CD4-positive, alpha-beta T cell (primary cell): ENCODE results near the gene HRH3. TPM values are rescaled to one million over a fixed set of nuclear protein-coding genes. Genes with fewer than 3 reads are reported as not detected.

Source experiments
- ATAC-seq: fragments of 200-7000 bp; cut with Tn5 transposase; one replicate; pipeline ENCODE4 v1.10.0; 2022; ENCODE audit warnings: mild to moderate bottlenecking; ENCODE audit not compliant: poor library complexity
- CTCF ChIA-PET: fragments of 350-600 bp; sonication (Branson Sonifier 250); formaldehyde crosslinking; loops from one replicate; lab custom pipeline; 2021; ENCODE audit warnings: antibody characterized with exemption, inconsistent platforms; lab: Charles Lee
- POLR2A ChIA-PET: fragments of 350-600 bp; sonication (Branson Sonifier 250); formaldehyde crosslinking; loops from one replicate; lab custom pipeline; 2021; ENCODE audit warnings: antibody characterized with exemption, inconsistent platforms; lab: Charles Lee
- DNase-seq, 14 experiments: peaks; one replicate each; pipeline ENCODE4 v3.0.0-alpha.2; 2013 to 2020; ENCODE audit warnings: mixed read lengths in 2 of 14
- H3K27ac ChIP-seq, 2 donors: one replicate each; pipeline versions ENCODE4 v1.5.1 to v1.7.0; 2013; ENCODE audit warnings: low read length in 2 of 2, low read depth in 1 of 2, mild to moderate bottlenecking in 1 of 2
- H3K27me3 ChIP-seq, 2 experiments: 1 replicate in 1 of 2; 2 replicates in 1 of 2; pipeline versions ENCODE4 v1.6.1 to v1.7.0; 2013; ENCODE audit warnings: low read length in 2 of 2, control low read depth in 1 of 2, mild to moderate bottlenecking in 1 of 2, moderate library complexity in 1 of 2; ENCODE audit not compliant: insufficient read depth in 2 of 2, control insufficient read depth in 1 of 2
- H3K36me3 ChIP-seq: one replicate; pipeline ENCODE4 v1.6.1; 2013; ENCODE audit warnings: low read length, control low read depth; ENCODE audit not compliant: insufficient read depth
- H3K4me1 ChIP-seq: one replicate; pipeline ENCODE4 v1.6.1; 2013; ENCODE audit warnings: low read length, control low read depth; ENCODE audit not compliant: insufficient read depth
- H3K4me3 ChIP-seq: one replicate; pipeline ENCODE4 v1.5.1; 2013; ENCODE audit warnings: mild to moderate bottlenecking, low read length, moderate library complexity
- H3K9me3 ChIP-seq, 2 experiments: 1 replicate in 1 of 2; 2 replicates in 1 of 2; pipeline versions ENCODE4 v1.6.1 to v1.7.0; 2013; ENCODE audit warnings: low read length in 2 of 2, mild to moderate bottlenecking in 2 of 2, control low read depth in 1 of 2, moderate library complexity in 1 of 2; ENCODE audit not compliant: control insufficient read depth in 1 of 2, insufficient read depth in 1 of 2
- H3K27ac Mint-ChIP-seq: one replicate; pipeline ENCODE4 v1.8.0; 2020; ENCODE audit warnings: mixed read lengths
- H3K27me3 Mint-ChIP-seq: one replicate; pipeline ENCODE4 v1.8.0; 2021; ENCODE audit warnings: mixed read lengths
- H3K36me3 Mint-ChIP-seq: one replicate; pipeline ENCODE4 v1.8.0; 2021; ENCODE audit warnings: low read depth, mixed read lengths
- H3K4me1 Mint-ChIP-seq: one replicate; pipeline ENCODE4 v1.8.0; 2021; ENCODE audit warnings: low read depth, mixed read lengths
- H3K4me3 Mint-ChIP-seq: one replicate; pipeline ENCODE4 v1.8.0; 2020; ENCODE audit warnings: mild to moderate bottlenecking, mixed read lengths
- H3K9me3 Mint-ChIP-seq: one replicate; pipeline ENCODE4 v1.8.0; 2020; ENCODE audit warnings: mixed read lengths
- CTCF ChIP-seq: fragments of 200-600 bp; IDR thresholded peaks from one replicate; pipeline ENCODE4 v1.8.0; 2022; ENCODE audit warnings: antibody characterized with exemption, mild to moderate bottlenecking
- intact Hi-C, 2 experiments: fragments of 100-400 bp; cut with DNase I in 1 of 2; cut with micrococcal nuclease in 1 of 2; formaldehyde crosslinking; loops; one replicate each; pipeline versions ENCODE4 v1.15.1 to v1.9.0; 2023 to 2025; cut with DNase I, micrococcal nuclease
- total RNA-seq, 174 experiments: library from RNA in 2 of 174; stranded (reverse) in 2 of 174; gene quantifications; one replicate each; pipeline ENCODE4 v1.2.3 and lab custom pipeline; 2021 to 2026

The HRH3 gene
- total RNA-seq, 2 experiments from 2014 or later = not detected

GRCh38 chr20:62215991-62216635 lies 4.0 kb downstream of the HRH3 start:
- Mint-ChIP-seq H3K36me3 (no peaks in the 10 kb centered on the region), H3K9me3 (no peaks in the 10 kb centered on the region), H3K27me3 (peaks cover 36% of the 10 kb centered on the region), H3K4me1 (no peaks in the 10 kb centered on the region), H3K27ac (no peak overlapping the region), H3K4me3 (no peak overlapping the region)
- POLR2A ChIA-PET = no interaction called here
- TF ChIP-seq CTCF = no peak
- H3K4me3 ChIP-seq = no peak overlapping the region
- peaks cover 37 to 42% of the 10 kb centered on the region in 2 experiments for H3K27me3 ChIP-seq
- ATAC-seq = no peak
- DNase-seq = no peak
- no peak overlapping the region for H3K27ac ChIP-seq
- H3K4me1 ChIP-seq = peaks cover 16% of the 10 kb centered on the region
- H3K36me3 ChIP-seq = no peaks in the 10 kb centered on the region
- CTCF ChIA-PET = no interaction called here
- H3K9me3 ChIP-seq = peaks cover 0 to 25% of the 10 kb centered on the region in 2 experiments
- intact Hi-C loops = no loop called here

GRCh38 chr20:62215020-62215990 lies 4.8 kb downstream of the HRH3 start:
- Histone ChIP-seq H3K36me3 (no peaks in the 10 kb centered on the region), H3K27me3 (peaks cover 29 to 42% of the 10 kb centered on the region in 2 experiments), H3K9me3 (peaks cover 0 to 23% of the 10 kb centered on the region in 2 experiments), H3K4me1 (peaks cover 9% of the 10 kb centered on the region), H3K27ac (no peak overlapping the region), H3K4me3 (no peak overlapping the region)
- H3K9me3 Mint-ChIP-seq = no peaks in the 10 kb centered on the region
- intact Hi-C loops = no loop called here
- no peak overlapping the region for H3K4me3 Mint-ChIP-seq
- DNase-seq (no peak), ATAC-seq (no peak)
- TF ChIP-seq CTCF = no peak
- POLR2A ChIA-PET = no interaction called here
- CTCF ChIA-PET = no interaction called here
- H3K27me3 Mint-ChIP-seq = peaks cover 31% of the 10 kb centered on the region
- no peaks in the 10 kb centered on the region for H3K36me3 Mint-ChIP-seq
- no peaks in the 10 kb centered on the region for H3K4me1 Mint-ChIP-seq
- no peak overlapping the region for H3K27ac Mint-ChIP-seq

GRCh38 chr20:62214067-62214466 lies 6.0 kb downstream of the HRH3 start:
- no peaks in the 10 kb centered on the region for H3K36me3 ChIP-seq
- Mint-ChIP-seq H3K27ac (no peak overlapping the region), H3K4me1 (no peaks in the 10 kb centered on the region), H3K9me3 (no peaks in the 10 kb centered on the region), H3K4me3 (no peak overlapping the region), H3K27me3 (peaks cover 28% of the 10 kb centered on the region), H3K36me3 (no peaks in the 10 kb centered on the region)
- H3K27ac ChIP-seq = no peak overlapping the region
- intact Hi-C loops = no loop called here
- TF ChIP-seq CTCF = no peak
- ATAC-seq = no peak
- H3K4me3 ChIP-seq = no peak overlapping the region
- ChIA-PET CTCF (no interaction called here), POLR2A (no interaction called here)
- DNase-seq = no peak
- H3K4me1 ChIP-seq = peaks cover 2% of the 10 kb centered on the region
- peaks cover 23 to 46% of the 10 kb centered on the region in 2 experiments for H3K27me3 ChIP-seq
- H3K9me3 ChIP-seq = peaks cover 0 to 32% of the 10 kb centered on the region in 2 experiments
